H1 (cell line): ENCODE data around the gene PSMA2. TPM values are rescaled to one million over a fixed set of nuclear protein-coding genes. Genes with fewer than 3 reads are reported as not detected.

ENCODE experiments used
- BCL11A ChIP-seq, 2 experiments: IDR thresholded peaks; one replicate each; pipeline ENCODE4 v1.6.1; 2011; ENCODE audit warnings: low read depth in 2 of 2, low read length in 2 of 2, mild to moderate bottlenecking in 2 of 2
- EGR1 ChIP-seq: IDR thresholded peaks from 2 replicates; pipeline ENCODE4 v1.6.1; 2011; ENCODE audit warnings: low read depth, low read length, borderline replicate concordance
- GABPA ChIP-seq: IDR thresholded peaks from 2 replicates; pipeline ENCODE4 v1.6.1; 2011; ENCODE audit warnings: mild to moderate bottlenecking, low read length, moderate library complexity, borderline replicate concordance; ENCODE audit not compliant: insufficient read depth
- GTF2F1 ChIP-seq: IDR thresholded peaks from 2 replicates; pipeline ENCODE4 v1.6.1; 2012; ENCODE audit warnings: low read depth, low read length, improper control_type of control experiment, borderline replicate concordance
- POLR2A ChIP-seq, 2 experiments: IDR thresholded peaks; 1 replicate in 1 of 2; 2 replicates in 1 of 2; pipeline ENCODE4 v1.6.1; 2011; ENCODE audit warnings: low read depth in 2 of 2, low read length in 2 of 2, mild to moderate bottlenecking in 2 of 2; ENCODE audit errors: control extremely low read depth in 1 of 2
- RFX5 ChIP-seq: IDR thresholded peaks from 2 replicates; pipeline ENCODE4 v1.6.1; 2011; ENCODE audit warnings: low read depth, low read length, improper control_type of control experiment, borderline replicate concordance
- SAP30 ChIP-seq: fragments of 300-600 bp; sonication (generic); IDR thresholded peaks from 2 replicates; pipeline ENCODE4 v1.7.1; 2012; ENCODE audit warnings: low read length, moderate library complexity, mild to moderate bottlenecking, inconsistent platforms; ENCODE audit not compliant: insufficient read depth, insufficient replicate concordance
- TCF12 ChIP-seq: IDR thresholded peaks from 2 replicates; pipeline ENCODE4 v1.6.1; 2011; ENCODE audit warnings: low read depth, mild to moderate bottlenecking, low read length
- YY1 ChIP-seq: IDR thresholded peaks from 2 replicates; pipeline ENCODE4 v1.6.1; 2011; ENCODE audit warnings: low read depth, mild to moderate bottlenecking, low read length
- polyA plus RNA-seq, 7 experiments: library from polyadenylated mRNA; depleted of rRNA in 3 of 7; stranded (reverse) in 5 of 7; unstranded in 2 of 7; fragments of >200 nt in 5 of 7; fragments of 200-250 nt in 2 of 7; gene quantifications; 1 replicate in 5 of 7; 2 replicates in 1 of 7; 4 replicates in 1 of 7; pipeline versions ENCODE4 v1.2.1 to v1.2.3, GENCODE V29; 2011 to 2013; ENCODE audit warnings: missing spikeins in 2 of 7, mixed read lengths in 2 of 7
- total RNA-seq: library from RNA; stranded (reverse); fragmentation: NEBNext Ultra II Directional; extraction: Animal tissue kit (Norgen Biotek cat#: 25700); gene quantifications from 2 replicates; pipeline ENCODE4 v1.2.1, GENCODE V29; 2021
- TF ChIP-seq, protein P1 (sequence below): fragments of 300-600 bp; sonication (generic); IDR thresholded peaks from 2 replicates; pipeline ENCODE4 v1.7.1; 2012; ENCODE audit warnings: low read length, moderate library complexity, mild to moderate bottlenecking, inconsistent platforms; ENCODE audit not compliant: insufficient replicate concordance
- TF ChIP-seq, protein P2 (sequence below): IDR thresholded peaks from 2 replicates; pipeline ENCODE4 v1.6.1; 2012; ENCODE audit warnings: low read length, inconsistent platforms

PSMA2 gene
- total and polyA plus RNA-seq, 2 of the 8 experiments (the other 6 are each of a cell fraction or from before 2014, with no cell fraction given), result 211 to 259 TPM

DNA sequence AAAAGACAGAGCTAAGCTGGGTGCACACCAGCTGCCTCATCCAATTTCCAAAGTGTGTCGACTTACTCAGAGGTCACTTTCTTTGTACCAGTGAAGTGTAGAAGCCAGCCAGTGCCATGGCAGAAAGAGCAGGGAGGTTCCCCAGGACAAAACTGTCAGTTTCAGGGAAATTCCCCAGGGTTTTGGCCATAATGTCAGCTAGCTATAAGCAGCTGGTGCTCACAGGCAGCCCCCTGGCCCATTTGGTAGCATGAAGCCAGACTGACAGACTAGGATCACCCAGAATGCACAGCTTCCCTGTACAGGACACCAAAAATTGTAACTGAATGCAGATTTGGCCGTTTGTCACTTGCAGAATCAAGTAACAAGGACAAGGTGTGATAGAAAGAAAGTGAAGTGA, 28.8 kb upstream of the PSMA2 start (continued):
- TF ChIP-seq, protein P1, sequence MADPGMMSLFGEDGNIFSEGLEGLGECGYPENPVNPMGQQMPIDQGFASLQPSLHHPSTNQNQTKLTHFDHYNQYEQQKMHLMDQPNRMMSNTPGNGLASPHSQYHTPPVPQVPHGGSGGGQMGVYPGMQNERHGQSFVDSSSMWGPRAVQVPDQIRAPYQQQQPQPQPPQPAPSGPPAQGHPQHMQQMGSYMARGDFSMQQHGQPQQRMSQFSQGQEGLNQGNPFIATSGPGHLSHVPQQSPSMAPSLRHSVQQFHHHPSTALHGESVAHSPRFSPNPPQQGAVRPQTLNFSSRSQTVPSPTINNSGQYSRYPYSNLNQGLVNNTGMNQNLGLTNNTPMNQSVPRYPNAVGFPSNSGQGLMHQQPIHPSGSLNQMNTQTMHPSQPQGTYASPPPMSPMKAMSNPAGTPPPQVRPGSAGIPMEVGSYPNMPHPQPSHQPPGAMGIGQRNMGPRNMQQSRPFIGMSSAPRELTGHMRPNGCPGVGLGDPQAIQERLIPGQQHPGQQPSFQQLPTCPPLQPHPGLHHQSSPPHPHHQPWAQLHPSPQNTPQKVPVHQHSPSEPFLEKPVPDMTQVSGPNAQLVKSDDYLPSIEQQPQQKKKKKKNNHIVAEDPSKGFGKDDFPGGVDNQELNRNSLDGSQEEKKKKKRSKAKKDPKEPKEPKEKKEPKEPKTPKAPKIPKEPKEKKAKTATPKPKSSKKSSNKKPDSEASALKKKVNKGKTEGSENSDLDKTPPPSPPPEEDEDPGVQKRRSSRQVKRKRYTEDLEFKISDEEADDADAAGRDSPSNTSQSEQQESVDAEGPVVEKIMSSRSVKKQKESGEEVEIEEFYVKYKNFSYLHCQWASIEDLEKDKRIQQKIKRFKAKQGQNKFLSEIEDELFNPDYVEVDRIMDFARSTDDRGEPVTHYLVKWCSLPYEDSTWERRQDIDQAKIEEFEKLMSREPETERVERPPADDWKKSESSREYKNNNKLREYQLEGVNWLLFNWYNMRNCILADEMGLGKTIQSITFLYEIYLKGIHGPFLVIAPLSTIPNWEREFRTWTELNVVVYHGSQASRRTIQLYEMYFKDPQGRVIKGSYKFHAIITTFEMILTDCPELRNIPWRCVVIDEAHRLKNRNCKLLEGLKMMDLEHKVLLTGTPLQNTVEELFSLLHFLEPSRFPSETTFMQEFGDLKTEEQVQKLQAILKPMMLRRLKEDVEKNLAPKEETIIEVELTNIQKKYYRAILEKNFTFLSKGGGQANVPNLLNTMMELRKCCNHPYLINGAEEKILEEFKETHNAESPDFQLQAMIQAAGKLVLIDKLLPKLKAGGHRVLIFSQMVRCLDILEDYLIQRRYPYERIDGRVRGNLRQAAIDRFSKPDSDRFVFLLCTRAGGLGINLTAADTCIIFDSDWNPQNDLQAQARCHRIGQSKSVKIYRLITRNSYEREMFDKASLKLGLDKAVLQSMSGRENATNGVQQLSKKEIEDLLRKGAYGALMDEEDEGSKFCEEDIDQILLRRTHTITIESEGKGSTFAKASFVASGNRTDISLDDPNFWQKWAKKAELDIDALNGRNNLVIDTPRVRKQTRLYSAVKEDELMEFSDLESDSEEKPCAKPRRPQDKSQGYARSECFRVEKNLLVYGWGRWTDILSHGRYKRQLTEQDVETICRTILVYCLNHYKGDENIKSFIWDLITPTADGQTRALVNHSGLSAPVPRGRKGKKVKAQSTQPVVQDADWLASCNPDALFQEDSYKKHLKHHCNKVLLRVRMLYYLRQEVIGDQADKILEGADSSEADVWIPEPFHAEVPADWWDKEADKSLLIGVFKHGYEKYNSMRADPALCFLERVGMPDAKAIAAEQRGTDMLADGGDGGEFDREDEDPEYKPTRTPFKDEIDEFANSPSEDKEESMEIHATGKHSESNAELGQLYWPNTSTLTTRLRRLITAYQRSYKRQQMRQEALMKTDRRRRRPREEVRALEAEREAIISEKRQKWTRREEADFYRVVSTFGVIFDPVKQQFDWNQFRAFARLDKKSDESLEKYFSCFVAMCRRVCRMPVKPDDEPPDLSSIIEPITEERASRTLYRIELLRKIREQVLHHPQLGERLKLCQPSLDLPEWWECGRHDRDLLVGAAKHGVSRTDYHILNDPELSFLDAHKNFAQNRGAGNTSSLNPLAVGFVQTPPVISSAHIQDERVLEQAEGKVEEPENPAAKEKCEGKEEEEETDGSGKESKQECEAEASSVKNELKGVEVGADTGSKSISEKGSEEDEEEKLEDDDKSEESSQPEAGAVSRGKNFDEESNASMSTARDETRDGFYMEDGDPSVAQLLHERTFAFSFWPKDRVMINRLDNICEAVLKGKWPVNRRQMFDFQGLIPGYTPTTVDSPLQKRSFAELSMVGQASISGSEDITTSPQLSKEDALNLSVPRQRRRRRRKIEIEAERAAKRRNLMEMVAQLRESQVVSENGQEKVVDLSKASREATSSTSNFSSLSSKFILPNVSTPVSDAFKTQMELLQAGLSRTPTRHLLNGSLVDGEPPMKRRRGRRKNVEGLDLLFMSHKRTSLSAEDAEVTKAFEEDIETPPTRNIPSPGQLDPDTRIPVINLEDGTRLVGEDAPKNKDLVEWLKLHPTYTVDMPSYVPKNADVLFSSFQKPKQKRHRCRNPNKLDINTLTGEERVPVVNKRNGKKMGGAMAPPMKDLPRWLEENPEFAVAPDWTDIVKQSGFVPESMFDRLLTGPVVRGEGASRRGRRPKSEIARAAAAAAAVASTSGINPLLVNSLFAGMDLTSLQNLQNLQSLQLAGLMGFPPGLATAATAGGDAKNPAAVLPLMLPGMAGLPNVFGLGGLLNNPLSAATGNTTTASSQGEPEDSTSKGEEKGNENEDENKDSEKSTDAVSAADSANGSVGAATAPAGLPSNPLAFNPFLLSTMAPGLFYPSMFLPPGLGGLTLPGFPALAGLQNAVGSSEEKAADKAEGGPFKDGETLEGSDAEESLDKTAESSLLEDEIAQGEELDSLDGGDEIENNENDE, result no peak
- TF ChIP-seq YY1 (no peak), POLR2A (IDR thresholded peaks at IDR 0.05; ENCODE audit: control extremely low read depth in 1 of 2, low read depth in 2 of 2, low read length in 2 of 2) (no peak), EGR1 (no peak), RFX5 (no peak), GABPA (no peak), GTF2F1 (no peak), BCL11A (IDR thresholded peaks at IDR 0.05; ENCODE audit: low read depth in 2 of 2, low read length in 2 of 2) (no peak), SAP30 (no peak), TCF12 (no peak)
- TF ChIP-seq, protein P2, sequence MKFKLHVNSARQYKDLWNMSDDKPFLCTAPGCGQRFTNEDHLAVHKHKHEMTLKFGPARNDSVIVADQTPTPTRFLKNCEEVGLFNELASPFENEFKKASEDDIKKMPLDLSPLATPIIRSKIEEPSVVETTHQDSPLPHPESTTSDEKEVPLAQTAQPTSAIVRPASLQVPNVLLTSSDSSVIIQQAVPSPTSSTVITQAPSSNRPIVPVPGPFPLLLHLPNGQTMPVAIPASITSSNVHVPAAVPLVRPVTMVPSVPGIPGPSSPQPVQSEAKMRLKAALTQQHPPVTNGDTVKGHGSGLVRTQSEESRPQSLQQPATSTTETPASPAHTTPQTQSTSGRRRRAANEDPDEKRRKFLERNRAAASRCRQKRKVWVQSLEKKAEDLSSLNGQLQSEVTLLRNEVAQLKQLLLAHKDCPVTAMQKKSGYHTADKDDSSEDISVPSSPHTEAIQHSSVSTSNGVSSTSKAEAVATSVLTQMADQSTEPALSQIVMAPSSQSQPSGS, result no peak
